NCI-H2196 (cell line): ENCODE results near the gene BAIAP3.

ENCODE experiments used
- DNase-seq: peaks from one replicate; lab custom pipeline; 2025; ENCODE audit not compliant: unreplicated experiment; lab: John Stamatoyannopoulos, UW

The BAIAP3 gene

DNA sequence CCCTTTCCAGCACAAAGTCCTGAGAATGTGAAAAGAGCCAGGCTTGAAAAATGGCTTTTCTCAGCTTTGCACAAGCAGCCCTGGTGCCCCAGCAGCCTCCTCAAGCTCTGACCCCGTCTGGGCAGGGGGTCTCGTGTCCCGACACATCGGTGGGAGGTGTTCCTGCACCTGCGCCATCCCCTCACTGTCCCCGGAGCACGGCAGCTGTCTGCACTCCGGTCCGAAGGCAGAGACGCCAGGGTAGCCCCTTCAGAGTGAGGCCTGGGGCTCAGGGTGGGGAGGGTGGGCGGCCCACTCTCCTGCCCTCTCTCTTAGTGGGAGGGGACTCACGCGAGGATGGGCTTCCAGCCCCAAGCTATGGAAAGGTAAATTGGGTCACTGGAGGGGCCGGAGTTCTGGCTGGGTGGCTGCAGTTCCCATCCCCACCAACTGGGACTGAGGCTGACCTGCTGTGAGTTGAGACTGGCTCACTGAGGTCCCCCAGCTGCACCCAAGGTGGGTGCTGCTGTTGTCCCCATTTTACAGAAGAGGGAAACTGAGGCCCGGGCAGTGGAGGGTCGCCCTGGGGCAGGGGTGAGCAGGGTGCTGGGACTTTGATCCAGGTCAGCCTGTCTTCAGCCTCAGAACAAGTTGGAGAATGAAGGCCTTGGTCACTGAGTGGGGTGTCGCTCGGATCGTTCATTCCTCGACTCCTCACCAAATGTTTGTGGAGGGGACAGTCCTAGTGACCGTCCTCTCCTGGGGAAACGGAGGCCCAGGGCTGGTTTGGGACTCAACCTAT, 2.3 kb upstream of the BAIAP3 start:
- no peak for DNase-seq

DNA sequence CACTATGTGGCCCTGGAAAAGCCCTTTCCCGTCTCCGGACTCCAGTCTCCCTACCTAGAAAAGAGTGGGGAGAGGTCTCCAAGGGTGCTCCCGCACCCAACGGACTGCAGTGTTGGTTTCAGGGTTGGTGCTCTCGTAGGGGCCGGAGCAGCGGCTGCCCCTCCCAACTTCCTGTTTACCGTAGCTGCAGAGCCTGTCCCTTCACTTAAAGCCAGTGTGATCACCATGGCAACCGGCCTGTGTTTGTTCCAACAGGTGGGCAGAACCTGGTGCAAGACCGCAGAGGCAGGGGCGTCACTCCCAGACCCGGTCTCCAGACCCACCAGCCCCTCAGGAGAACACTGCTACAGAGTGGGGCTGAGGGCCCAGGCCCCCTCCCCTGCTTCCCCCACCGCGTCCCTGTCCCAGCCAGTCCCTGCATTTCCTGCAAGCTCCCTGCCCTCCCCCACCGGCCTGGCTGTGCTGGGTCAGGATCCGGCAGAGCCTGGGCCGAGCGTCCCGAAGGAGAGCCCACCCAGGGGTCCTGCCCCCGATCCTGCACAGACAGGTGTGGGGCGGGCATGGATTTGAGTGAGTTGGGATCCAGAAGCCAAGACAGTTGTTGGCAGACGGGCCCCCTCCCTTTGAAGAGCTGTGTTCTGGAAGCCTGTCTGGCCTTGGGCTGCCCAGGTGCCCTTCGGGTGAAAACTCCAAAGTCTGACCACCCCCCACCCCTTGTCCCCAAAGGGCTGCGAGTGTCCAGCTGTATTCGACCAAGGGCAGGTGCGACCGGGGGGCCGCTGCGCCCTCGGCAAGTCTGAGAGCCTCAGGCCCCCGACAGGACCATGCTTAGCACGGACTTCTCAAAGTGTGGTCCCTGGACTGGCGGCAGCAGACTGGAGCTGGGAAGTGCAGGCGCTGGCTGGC, 1.5 kb upstream of the BAIAP3 start:
- DNase-seq, result peak; percentile 93

DNA sequence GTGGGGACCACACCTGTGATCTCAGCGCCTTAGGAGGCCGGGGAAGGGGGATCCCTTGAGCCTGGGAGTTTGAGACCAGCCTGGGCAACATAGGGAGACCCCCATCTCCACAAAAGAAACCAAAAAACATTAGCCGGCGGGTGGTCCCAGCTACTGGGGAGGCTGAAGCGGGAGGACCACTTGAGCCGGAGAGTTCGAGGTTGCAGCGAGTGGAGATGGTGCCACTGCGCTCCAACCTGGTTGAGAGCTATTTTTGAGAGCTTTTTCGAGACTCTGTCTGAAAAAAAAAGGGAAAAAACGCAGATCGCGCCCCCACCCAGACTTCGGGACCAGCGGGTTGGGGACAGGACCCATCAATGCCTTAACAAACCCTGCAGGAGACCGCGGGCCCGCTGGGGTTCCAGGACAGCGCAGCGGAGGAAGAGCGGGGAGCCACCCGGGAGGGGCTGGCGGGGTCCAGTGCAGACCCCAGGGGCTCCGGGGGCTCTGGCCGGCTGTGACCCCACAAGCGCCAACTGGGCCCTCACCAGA, 762 bp upstream of the BAIAP3 start:
- DNase-seq, result no peak

DNA sequence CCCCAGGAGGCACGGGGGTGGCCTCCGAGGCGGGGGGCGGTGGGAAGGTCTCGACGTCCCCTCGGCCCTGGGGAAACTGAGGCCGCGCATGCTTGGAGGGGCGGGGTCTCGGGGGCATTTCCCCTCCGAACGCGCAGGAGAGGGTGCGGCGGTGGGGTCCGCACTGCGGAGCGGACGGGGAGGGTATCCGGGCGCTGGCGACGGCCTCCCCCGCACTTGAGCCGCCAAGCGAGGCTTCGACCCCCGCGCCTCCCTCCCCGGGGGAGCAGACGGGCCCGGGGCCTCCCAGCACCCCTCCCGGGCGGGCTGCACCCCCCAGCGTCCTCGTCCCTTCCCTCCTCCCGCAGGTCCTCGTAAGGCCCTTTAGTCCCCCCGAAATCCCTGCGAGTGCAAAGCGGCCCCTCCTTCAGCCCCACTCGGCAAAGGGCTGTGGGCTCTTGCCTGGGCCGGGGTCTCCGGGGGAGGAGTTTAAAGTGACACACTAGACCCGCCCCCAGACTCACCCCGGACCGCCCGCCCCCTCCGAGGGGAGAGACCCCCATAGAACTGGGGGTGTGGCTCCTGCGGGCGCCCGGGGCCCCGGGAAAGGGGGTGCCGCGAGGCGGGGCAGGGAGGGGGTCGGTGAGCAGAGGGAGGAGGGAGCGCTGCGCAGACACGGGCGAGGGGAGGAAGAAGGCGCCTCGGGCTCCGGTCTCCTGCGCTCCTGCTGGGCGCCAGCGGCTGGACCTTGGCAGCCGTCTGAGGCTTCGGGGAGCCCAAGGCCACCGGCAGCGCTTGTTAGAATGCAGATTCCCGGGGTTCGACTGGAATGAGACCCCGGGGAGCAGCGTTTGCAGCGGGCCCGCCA, 632 bp downstream of the BAIAP3 start:
- DNase-seq, result no peak

- DNase-seq, result no peak
These were observed 1.3 kb downstream of the BAIAP3 start for GRCh38 chr16:1334739-1335138.

DNA sequence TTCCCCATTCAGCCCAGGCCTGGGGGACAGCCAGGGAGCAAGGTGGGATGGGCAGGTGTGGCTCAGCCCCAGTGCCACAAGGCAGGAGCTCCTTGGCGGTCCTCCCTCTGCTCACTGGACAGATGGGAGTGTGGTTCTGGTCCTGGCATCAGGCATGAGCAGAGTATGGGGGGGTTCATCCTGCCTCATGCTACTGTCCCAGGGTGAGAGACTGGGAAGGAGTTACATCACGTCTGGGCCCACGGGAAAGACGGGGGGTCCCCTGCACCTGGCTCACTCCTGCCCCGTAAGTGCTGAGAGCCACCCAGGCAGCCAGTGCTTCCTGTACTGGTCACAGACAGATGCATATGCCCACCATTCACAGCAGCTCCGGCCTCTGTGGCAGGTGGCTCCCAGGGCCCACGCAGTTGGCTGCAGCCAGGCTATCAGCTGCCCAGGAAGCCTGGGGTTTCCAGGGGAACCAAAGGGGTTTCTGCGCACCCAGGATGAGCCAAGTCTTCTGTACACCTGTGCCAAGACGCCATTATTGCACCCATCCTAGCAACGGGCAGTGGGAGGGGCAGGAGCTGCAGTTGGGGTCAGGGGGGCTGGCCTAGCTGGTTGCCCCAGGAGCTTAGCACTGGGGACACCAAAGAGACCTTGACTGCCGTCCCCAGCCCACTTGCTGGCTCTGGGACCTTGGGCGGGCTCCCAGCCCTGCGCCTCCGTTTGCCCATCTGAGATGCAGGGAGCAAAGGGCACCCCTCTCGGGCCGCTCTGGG, 1.9 kb downstream of the BAIAP3 start:
- peak; percentile 19 for DNase-seq

- no peak for DNase-seq
These were observed 2.6 kb downstream of the BAIAP3 start for GRCh38 chr16:1335996-1336395.

GRCh38 chr16:1336619-1337018, 3.2 kb downstream of the BAIAP3 start:
- DNase-seq, result no peak

GRCh38 chr16:1337486-1337885, 4.0 kb downstream of the BAIAP3 start:
- no peak for DNase-seq

GRCh38 chr16:1338119-1338730, 4.8 kb downstream of the BAIAP3 start:
- DNase-seq, result peak; percentile 28

DNA sequence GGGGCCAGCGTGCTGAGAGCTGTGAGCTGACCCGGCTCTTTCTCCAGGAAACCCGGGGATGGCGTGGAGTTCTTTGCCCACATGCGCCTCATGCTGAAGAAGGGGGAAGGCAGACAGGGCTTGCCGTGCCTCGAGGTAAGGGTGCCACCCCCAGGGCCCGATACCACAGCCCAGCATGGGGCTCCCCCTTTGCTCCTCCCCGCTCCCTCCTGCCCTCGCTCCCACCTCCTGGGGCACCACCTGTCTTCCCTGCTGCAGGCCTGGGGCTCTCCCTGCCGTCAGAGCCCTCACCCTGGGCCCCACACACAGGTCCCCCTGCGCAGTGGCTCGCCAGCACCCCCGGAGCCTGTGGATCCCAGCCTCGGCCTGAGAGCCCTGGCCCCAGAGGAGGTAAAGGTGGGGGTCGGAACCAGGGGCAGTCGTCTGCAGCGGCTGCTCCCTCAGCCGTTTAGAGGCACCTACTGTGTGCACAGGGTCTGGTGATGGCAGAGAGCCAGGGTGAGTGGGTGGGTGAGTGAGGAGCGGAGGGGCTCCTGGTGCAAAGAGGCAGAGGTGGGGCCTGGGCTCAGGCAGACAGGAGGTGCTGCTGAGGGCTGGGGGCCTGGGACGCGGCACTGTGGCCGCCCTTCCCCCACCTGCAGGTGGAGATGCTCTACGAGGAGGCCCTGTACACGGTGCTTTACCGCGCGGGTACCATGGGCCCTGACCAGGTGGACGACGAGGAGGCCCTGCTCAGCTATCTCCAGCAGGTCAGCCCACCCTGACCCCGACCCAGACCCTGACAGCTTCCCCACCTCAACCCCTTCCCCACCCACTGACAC, 5.6 kb downstream of the BAIAP3 start:
- no peak for DNase-seq

GRCh38 chr16:1340730-1341494, 7.5 kb downstream of the BAIAP3 start:
- no peak for DNase-seq

- DNase-seq, result no peak
These were observed 8.3 kb downstream of the BAIAP3 start for GRCh38 chr16:1341495-1342420.

GRCh38 chr16:1342526-1343427, 9.3 kb downstream of the BAIAP3 start:
- peak; percentile 98 for DNase-seq

GRCh38 chr16:1343428-1344242, 10.2 kb downstream of the BAIAP3 start:
- DNase-seq, result no peak
